Bronchial epithelial cell (primary cell): Measurements from ENCODE around the gene PPP6R1. TPM values are rescaled to one million over a fixed set of nuclear protein-coding genes. Genes with fewer than 3 reads are reported as not detected.

ENCODE experiments used
- DNase-seq: peaks from one replicate; pipeline ENCODE4 v3.0.0-alpha.2; 2010; ENCODE audit warnings: low read depth
- FAIRE-seq: peaks from 2 replicates; lab custom pipeline; 2011; peaks lifted over from hg19 to GRCh38; lab: Jason Lieb, UNC
- H3K27me3 ChIP-seq: 2 replicates; pipeline ENCODE4 v1.5.1; 2011; ENCODE audit warnings: low read length; ENCODE audit not compliant: control insufficient read depth, insufficient read depth
- H3K36me3 ChIP-seq: 2 replicates; pipeline ENCODE4 v1.5.1; 2011; ENCODE audit warnings: low read length; ENCODE audit not compliant: control insufficient read depth, insufficient read depth
- H3K4me3 ChIP-seq: 2 replicates; pipeline ENCODE4 v1.5.1; 2011; ENCODE audit warnings: mild to moderate bottlenecking, low read depth, low read length, control low read depth
- CTCF ChIP-seq: IDR thresholded peaks from 2 replicates; pipeline ENCODE4 v1.5.1; 2011; ENCODE audit warnings: mild to moderate bottlenecking, moderate library complexity, low read length, control low read depth, inconsistent platforms; ENCODE audit not compliant: insufficient read depth, severe bottlenecking
- total RNA-seq: library from RNA; depleted of rRNA; stranded (reverse); fragments of >200 nt; gene quantifications from 2 replicates; pipeline ENCODE4 v1.2.1, GENCODE V29; 2014

PPP6R1 gene
- total RNA-seq, 1 donor from 2014 or later, result 15.5 TPM

GRCh38 chr19:55242517-55242916 is 16.3 kb downstream of the PPP6R1 start:
- no peak for DNase-seq
- no peak for TF ChIP-seq CTCF
- Histone ChIP-seq H3K36me3 (peaks cover 59% of the 10 kb centered on the region), H3K4me3 (no peak overlapping the region), H3K27me3 (no peaks in the 10 kb centered on the region)
- no peak for FAIRE-seq

- no peak for TF ChIP-seq CTCF
- DNase-seq (no peak), FAIRE-seq (no peak)
- Histone ChIP-seq H3K27me3 (no peaks in the 10 kb centered on the region), H3K4me3 (no peak overlapping the region), H3K36me3 (peaks cover 61% of the 10 kb centered on the region)
These were observed 16.8 kb downstream of the PPP6R1 start for GRCh38 chr19:55241935-55242464.

- FAIRE-seq, result no peak
- peaks cover 59% of the 10 kb centered on the region for H3K36me3 ChIP-seq
- no peak for DNase-seq
These were observed 17.5 kb downstream of the PPP6R1 start for GRCh38 chr19:55241143-55241934.

DNA sequence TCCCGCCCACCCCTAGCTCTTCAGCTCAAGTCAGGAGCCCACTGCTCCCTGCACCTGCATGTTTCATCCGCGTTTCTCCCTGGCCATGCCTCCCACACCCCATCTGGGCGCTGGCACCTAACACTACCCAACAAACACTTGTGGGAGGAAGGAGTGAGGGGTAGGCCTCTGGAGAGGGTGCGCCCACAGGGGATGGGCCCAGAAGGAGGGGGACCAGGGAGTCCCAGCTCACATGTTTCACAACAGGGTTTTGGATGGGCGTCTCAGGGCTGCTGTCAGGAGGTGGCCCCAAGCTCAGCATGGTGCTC is 18.1 kb downstream of the PPP6R1 start:
- DNase-seq (no peak), FAIRE-seq (no peak)
- no peak for TF ChIP-seq CTCF
- H3K4me3 ChIP-seq, result no peak overlapping the region
- H3K27me3 ChIP-seq, result no peaks in the 10 kb centered on the region
- H3K36me3 ChIP-seq, result peaks cover 58% of the 10 kb centered on the region

More at GRCh38 chr19:55241143-55241934, 17.5 kb downstream of the PPP6R1 start:
- no peak overlapping the region for H3K4me3 ChIP-seq
- no peaks in the 10 kb centered on the region for H3K27me3 ChIP-seq
- TF ChIP-seq CTCF, result no peak

GRCh38 chr19:55239004-55239403 is 19.8 kb downstream of the PPP6R1 start:
- Histone ChIP-seq H3K27me3 (no peaks in the 10 kb centered on the region), H3K36me3 (peaks cover 48% of the 10 kb centered on the region), H3K4me3 (no peak overlapping the region)
- no peak for TF ChIP-seq CTCF
- FAIRE-seq (no peak), DNase-seq (no peak)

GRCh38 chr19:55238030-55238429 is 20.8 kb downstream of the PPP6R1 start:
- H3K36me3 ChIP-seq, result peaks cover 47% of the 10 kb centered on the region
- H3K4me3 ChIP-seq, result no peak overlapping the region
- H3K27me3 ChIP-seq, result no peaks in the 10 kb centered on the region
- DNase-seq, result no peak
- TF ChIP-seq CTCF, result no peak
- FAIRE-seq, result no peak
